Stomach (tissue), 9 donors: ENCODE results near the gene FUZ. TPM values are rescaled to one million over a fixed set of nuclear protein-coding genes. Genes with fewer than 3 reads are reported as not detected.

Experiments used
- DNase-seq, 2 donors: peaks; one replicate each; pipeline versions ENCODE4 v3.0.0 to v3.0.0-alpha.2; 2013 to 2019
- H3K27ac ChIP-seq, 5 donors: fragments of 200-600 bp in 4 of 5; sonication (generic) in 4 of 5; one replicate each; pipeline ENCODE4 v1.5.1; 2013 to 2019; ENCODE audit warnings: mild to moderate bottlenecking in 1 of 5, moderate library complexity in 1 of 5
- H3K27me3 ChIP-seq, 3 donors: fragments of 200-600 bp; sonication (generic); one replicate each; pipeline ENCODE4 v1.5.1; 2017 to 2019; ENCODE audit warnings: mixed run types in 1 of 3
- H3K36me3 ChIP-seq, 4 donors: fragments of 200-600 bp; sonication (generic); 1 replicate in 3 of 4; 2 replicates in 1 of 4; pipeline ENCODE4 v1.5.1; 2016 to 2019
- H3K4me1 ChIP-seq, 4 donors: fragments of 200-600 bp; sonication (generic); one replicate each; pipeline ENCODE4 v1.5.1; 2016 to 2019
- H3K4me3 ChIP-seq, 4 donors: fragments of 200-600 bp; sonication (generic) in 3 of 4; one replicate each; pipeline ENCODE4 v1.5.1; 2016 to 2019; ENCODE audit warnings: mild to moderate bottlenecking in 1 of 4
- H3K9me3 ChIP-seq, 4 donors: fragments of 200-600 bp; sonication (generic); one replicate each; pipeline ENCODE4 v1.5.1; 2016 to 2019
- CTCF ChIP-seq, 7 experiments: fragments of 450-650 bp in 4 of 7; fragments of 200-600 bp in 3 of 7; sonication (generic) in 3 of 7; IDR thresholded peaks; one replicate each; pipeline ENCODE4 v1.5.1; 2016 to 2019; ENCODE audit warnings: antibody characterized with exemption in 7 of 7, control low read depth in 2 of 7, mild to moderate bottlenecking in 1 of 7
- EP300 ChIP-seq: sonication (generic); formaldehyde crosslinking; IDR thresholded peaks from one replicate; pipeline ENCODE4 v1.6.1; 2017; ENCODE audit warnings: antibody characterized with exemption
- POLR2A ChIP-seq, 4 donors: fragments of 450-650 bp; IDR thresholded peaks; one replicate each; pipeline ENCODE4 v1.6.1; 2016; ENCODE audit warnings: antibody characterized with exemption in 4 of 4, control low read depth in 2 of 4, mild to moderate bottlenecking in 1 of 4, moderate library complexity in 1 of 4
- POLR2AphosphoS5 ChIP-seq, 3 donors: sonication (generic); formaldehyde crosslinking; IDR thresholded peaks; one replicate each; pipeline ENCODE4 v1.6.1; 2016; ENCODE audit warnings: antibody characterized with exemption in 3 of 3
- WGBS, 5 donors: extraction: QIAGEN DNeasy Blood & Tissue Kit in 3 of 5; methylation state at CpG; one replicate each; pipeline versions ENCODE4 v1.1.5 to v1.1.7; 2013 to 2018; 5-methylcytosine and 5-hydroxymethylcytosine counted together
- intact Hi-C: fragments of 100-400 bp; cut with DNase I; formaldehyde crosslinking; loops from one replicate; pipeline ENCODE4 v1.15.1; 2023; ENCODE audit warnings: low total_unique reads
- polyA plus RNA-seq, 3 donors: library from polyadenylated mRNA; stranded (reverse); fragments of 200-250 nt; gene quantifications; one replicate each; pipeline ENCODE4 v1.2.3, GENCODE V29; 2013
- total RNA-seq, 5 donors: library from RNA; depleted of rRNA; stranded (reverse); fragments of >200 nt; gene quantifications; one replicate each; pipeline versions ENCODE4 v1.1.0 to v1.2.3, GENCODE V29; 2014 to 2016
- donor health status: healthy with polysubstance abuse.
- donor health status: Bipolar disorder and iron deficiency.
- donor health status: healthy.

The FUZ gene
- total and polyA plus RNA-seq, 8 donors: 1.2 to 37.4 (median 15.5) TPM

GRCh38 chr19:49849433-49850220 lies 36.5 kb upstream of the FUZ start:
- intact Hi-C loops: no loop called here
- H3K27ac ChIP-seq: peak overlapping the region in 4 of 5 donors; percentile 98 to 100 (median 100)

GRCh38 chr19:49848938-49849337 lies 35.8 kb upstream of the FUZ start:
- 75 to 87% (median 83%) methylated on average over 3 of the region's 3 CpGs for WGBS, 5 donors
- peaks cover 0 to under 1% (median 0%) of the 10 kb centered on the region in 4 donors for H3K36me3 ChIP-seq
- peaks cover 15 to 46% (median 32%) of the 10 kb centered on the region in 4 donors for H3K4me1 ChIP-seq
- intact Hi-C loops: no loop called here
- TF ChIP-seq POLR2A (IDR thresholded peaks at IDR 0.05): no peak
- TF ChIP-seq CTCF (IDR thresholded peaks at IDR 0.05): no peak
- no peak for TF ChIP-seq EP300
- TF ChIP-seq POLR2AphosphoS5 (IDR thresholded peaks at IDR 0.05): no peak
- no peak for DNase-seq
- H3K27ac ChIP-seq: no peak overlapping the region
- H3K27me3 ChIP-seq: no peaks in the 10 kb centered on the region
- H3K9me3 ChIP-seq: no peaks in the 10 kb centered on the region
- H3K4me3 ChIP-seq: no peak overlapping the region

More at GRCh38 chr19:49849433-49850220, 36.5 kb upstream of the FUZ start:
- Histone ChIP-seq H3K27me3 (no peaks in the 10 kb centered on the region), H3K9me3 (no peaks in the 10 kb centered on the region), H3K4me3 (peak overlapping the region; percentile 97 to 99 (median 97)), H3K4me1 (peaks cover 15 to 53% (median 38%) of the 10 kb centered on the region in 4 donors), H3K36me3 (peaks cover 2 to 7% (median 5%) of the 10 kb centered on the region in 4 donors)
- WGBS, 5 donors: 86 to 92% (median 90%) methylated on average over 15 of the region's 15 CpGs
- TF ChIP-seq POLR2A (IDR thresholded peaks at IDR 0.05): no peak
- no peak for TF ChIP-seq POLR2AphosphoS5 (IDR thresholded peaks at IDR 0.05)
- TF ChIP-seq CTCF (IDR thresholded peaks at IDR 0.05): no peak
- no peak for TF ChIP-seq EP300
- no peak for DNase-seq

- intact Hi-C loops: no loop called here
- Histone ChIP-seq H3K27me3 (no peaks in the 10 kb centered on the region), H3K4me1 (peaks cover 14 to 36% (median 23%) of the 10 kb centered on the region in 4 donors), H3K4me3 (no peak overlapping the region), H3K36me3 (no peaks in the 10 kb centered on the region), H3K27ac (no peak overlapping the region), H3K9me3 (no peaks in the 10 kb centered on the region)
- no peak for DNase-seq
- WGBS, 5 donors: 70 to 91% (median 82%) methylated on average over 10 of the region's 10 CpGs
- TF ChIP-seq EP300: no peak
- TF ChIP-seq POLR2A (IDR thresholded peaks at IDR 0.05): no peak
- no peak for TF ChIP-seq CTCF (IDR thresholded peaks at IDR 0.05)
- TF ChIP-seq POLR2AphosphoS5 (IDR thresholded peaks at IDR 0.05): no peak
These were observed 34.9 kb upstream of the FUZ start for GRCh38 chr19:49847731-49848696.

GRCh38 chr19:49846408-49846807 lies 33.3 kb upstream of the FUZ start:
- Histone ChIP-seq H3K4me1 (peaks cover 0 to 22% (median 10%) of the 10 kb centered on the region in 4 donors), H3K9me3 (no peaks in the 10 kb centered on the region), H3K4me3 (no peak overlapping the region), H3K36me3 (no peaks in the 10 kb centered on the region), H3K27me3 (no peaks in the 10 kb centered on the region), H3K27ac (no peak overlapping the region)
- 71 to 81% (median 78%) methylated on average over 5 of the region's 5 CpGs for WGBS, 5 donors
- TF ChIP-seq CTCF (IDR thresholded peaks at IDR 0.05) (no peak), EP300 (no peak), POLR2A (IDR thresholded peaks at IDR 0.05) (no peak)
- no peak for DNase-seq
- intact Hi-C loops: no loop called here
